Keratinocyte (primary cell): ENCODE results near the gene TAS2R39. TPM values are rescaled to one million over a fixed set of nuclear protein-coding genes. Genes with fewer than 3 reads are reported as not detected.
"Not testable (repeated sequence)": the region's sequence is repeated elsewhere in the genome, so short reads cannot be mapped to it uniquely, and the experiment has no call there.

Source experiments
- DNase-seq: peaks from one replicate; pipeline ENCODE4 v3.0.0-alpha.2; 2011; ENCODE audit warnings: low read depth, missing footprints, low spot score
- FAIRE-seq: peaks from 2 replicates; lab custom pipeline; 2011; peaks lifted over from hg19 to GRCh38; lab: Jason Lieb, UNC
- H2AFZ ChIP-seq: 2 replicates; pipeline ENCODE4 v1.6.0; 2012; ENCODE audit warnings: low read length, control low read depth, inconsistent platforms; ENCODE audit not compliant: control insufficient read depth
- H3K27ac ChIP-seq: 2 replicates; pipeline ENCODE4 v1.5.1; 2011; ENCODE audit warnings: low read length; ENCODE audit not compliant: control insufficient read depth, insufficient read depth
- H3K27me3 ChIP-seq: 3 replicates; pipeline ENCODE4 v1.6.0; 2011; ENCODE audit warnings: low read length; ENCODE audit not compliant: control insufficient read depth, insufficient read depth; ENCODE audit errors: extremely low read depth
- H3K36me3 ChIP-seq, 2 experiments: 2 replicates in 1 of 2; 3 replicates in 1 of 2; pipeline ENCODE4 v1.5.1; 2011; ENCODE audit warnings: low read length in 2 of 2, mild to moderate bottlenecking in 1 of 2; ENCODE audit not compliant: control insufficient read depth in 2 of 2, insufficient read depth in 2 of 2; ENCODE audit errors: extremely low read depth in 1 of 2
- H3K4me1 ChIP-seq: 3 replicates; pipeline ENCODE4 v1.5.1; 2011; ENCODE audit warnings: low read length; ENCODE audit not compliant: control insufficient read depth, insufficient read depth; ENCODE audit errors: extremely low read depth
- H3K4me2 ChIP-seq: 3 replicates; pipeline ENCODE4 v1.6.0; 2011; ENCODE audit warnings: low read depth, low read length; ENCODE audit not compliant: control insufficient read depth, insufficient read depth; ENCODE audit errors: extremely low read depth
- H3K4me3 ChIP-seq, 3 experiments: fragments of 200-600 bp in 1 of 3; sonication (generic) in 1 of 3; 2 replicates in 2 of 3; 3 replicates in 1 of 3; pipeline ENCODE4 v1.5.1; 2011 to 2016; ENCODE audit warnings: low read length in 3 of 3, mild to moderate bottlenecking in 3 of 3, control low read depth in 2 of 3, inconsistent platforms in 1 of 3, low read depth in 1 of 3, mixed read lengths in 1 of 3, mixed run types in 1 of 3, moderate library complexity in 1 of 3; ENCODE audit not compliant: control insufficient read depth in 2 of 3, insufficient read depth in 2 of 3; ENCODE audit errors: extremely low read depth in 1 of 3
- H3K79me2 ChIP-seq: 2 replicates; pipeline ENCODE4 v1.6.0; 2012; ENCODE audit warnings: low read length; ENCODE audit not compliant: control insufficient read depth, insufficient read depth
- H3K9ac ChIP-seq: 3 replicates; pipeline ENCODE4 v1.6.0; 2011; ENCODE audit warnings: low read length; ENCODE audit not compliant: control insufficient read depth, insufficient read depth; ENCODE audit errors: extremely low read depth
- H3K9me1 ChIP-seq: 3 replicates; pipeline ENCODE4 v1.6.0; 2011; ENCODE audit warnings: low read length; ENCODE audit not compliant: control insufficient read depth, insufficient read depth; ENCODE audit errors: extremely low read depth
- H3K9me3 ChIP-seq: 2 replicates; pipeline ENCODE4 v1.5.1; 2012; ENCODE audit warnings: low read depth, low read length; ENCODE audit not compliant: control insufficient read depth
- H4K20me1 ChIP-seq: 3 replicates; pipeline ENCODE4 v1.6.0; 2011; ENCODE audit warnings: low read length; ENCODE audit not compliant: control insufficient read depth, insufficient read depth; ENCODE audit errors: extremely low read depth
- CTCF ChIP-seq, 3 experiments: IDR thresholded peaks in 1 of 3; conservative IDR thresholded peaks in 1 of 3; optimal IDR thresholded peaks in 1 of 3; 2 replicates in 2 of 3; 3 replicates in 1 of 3; pipeline versions ENCODE3 to v1.5.1; 2011; ENCODE audit warnings: low read length in 3 of 3, mild to moderate bottlenecking in 3 of 3, moderate library complexity in 2 of 3, control low read depth in 1 of 3, inconsistent platforms in 1 of 3; ENCODE audit not compliant: insufficient read depth in 2 of 3; ENCODE audit errors: extremely low read depth in 1 of 3
- EZH2 ChIP-seq: IDR thresholded peaks from one replicate; pipeline ENCODE4 v1.6.1; 2012; ENCODE audit warnings: inconsistent platforms, mild to moderate bottlenecking, low read length, moderate library complexity
- dilution Hi-C: fragments of 300-500 bp; cut with MboI; formaldehyde crosslinking; loops from one replicate; pipeline ENCODE4 v1.7.0; 2020; ENCODE audit warnings: low sequenced_read_pairs; ENCODE audit not compliant: extremely low pct_ligation_motif_present
- polyA plus RNA-seq, 5 experiments: library from polyadenylated mRNA; depleted of rRNA in 3 of 5; stranded (reverse) in 3 of 5; stranded (forward) in 1 of 5; unstranded in 1 of 5; fragments of >200 nt; gene quantifications; 1 replicate in 1 of 5; 2 replicates in 3 of 5; 3 replicates in 1 of 5; pipeline versions ENCODE4 v1.2.1 to v1.2.3, GENCODE V29; 2011 to 2012; ENCODE audit warnings: missing spikeins in 2 of 5, low read depth in 1 of 5, low replicate concordance in 1 of 5

TAS2R39 gene
- polyA plus RNA-seq, 1 donor (not counting 4 experiments of a cell fraction or from before 2014, with no cell fraction given) = not detected

GRCh38 chr7:143210541-143210940, 27.3 kb downstream of the TAS2R39 start:
- no peak overlapping the region for H3K9ac ChIP-seq
- H3K4me3 ChIP-seq = no peak overlapping the region
- DNase-seq = no peak
- H3K27ac ChIP-seq = no peak overlapping the region
- no peak for FAIRE-seq
- no peak for TF ChIP-seq EZH2
- TF ChIP-seq CTCF (optimal IDR thresholded peaks at IDR 0.05 in 1 of 3, IDR thresholded peaks at IDR 0.05 in 1 of 3, conservative IDR thresholded peaks at IDR 0.05 in 1 of 3; ENCODE audit: extremely low read depth in 1 of 3, insufficient read depth in 2 of 3, low read length in 3 of 3) = no peak
- no peaks in the 10 kb centered on the region for H4K20me1 ChIP-seq
- no peaks in the 10 kb centered on the region for H3K4me1 ChIP-seq
- H3K9me1 ChIP-seq = no peaks in the 10 kb centered on the region
- H3K9me3 ChIP-seq = no peaks in the 10 kb centered on the region
- dilution Hi-C loops = loop anchor here (10.0 to 25.0 kb wide), 2 partner anchors 196 to 398 kb away; no protein-coding TSS in a partner anchor
- no peaks in the 10 kb centered on the region for H3K36me3 ChIP-seq
- H3K79me2 ChIP-seq = no peaks in the 10 kb centered on the region
- H3K4me2 ChIP-seq = no peak overlapping the region
- no peaks in the 10 kb centered on the region for H3K27me3 ChIP-seq
- no peak overlapping the region for H2AFZ ChIP-seq

GRCh38 chr7:143213478-143213877, 30.3 kb downstream of the TAS2R39 start:
- H3K9me3 ChIP-seq, H3K36me3 ChIP-seq, H3K9ac ChIP-seq, H4K20me1 ChIP-seq, H3K27ac ChIP-seq, H2AFZ ChIP-seq, H3K4me1 ChIP-seq, FAIRE-seq, H3K4me3 ChIP-seq, DNase-seq, H3K79me2 ChIP-seq, H3K9me1 ChIP-seq, H3K27me3 ChIP-seq, H3K4me2 ChIP-seq: not testable (repeated sequence)
- dilution Hi-C loops = loop anchor here (10.0 to 25.0 kb wide), 2 partner anchors 199 to 401 kb away; no protein-coding TSS in a partner anchor
